ENCODE measurements around the gene TEKT2.
A peak's percentile ranks its signal among the peaks of the same experiment; 100 is the strongest.

TEKT2 gene

GRCh38 chr1:36096500-36097432, 12.9 kb downstream of the TEKT2 start:
- TF ChIP-seq CTCF (conservative IDR thresholded peaks at IDR 0.05; ENCODE audit: low read depth, low read length): peak; percentile 54
- DNase-seq (ENCODE audit: low read depth): no peak
- no peak overlapping the region for H3K4me3 ChIP-seq (ENCODE audit: low read length)

DNA sequence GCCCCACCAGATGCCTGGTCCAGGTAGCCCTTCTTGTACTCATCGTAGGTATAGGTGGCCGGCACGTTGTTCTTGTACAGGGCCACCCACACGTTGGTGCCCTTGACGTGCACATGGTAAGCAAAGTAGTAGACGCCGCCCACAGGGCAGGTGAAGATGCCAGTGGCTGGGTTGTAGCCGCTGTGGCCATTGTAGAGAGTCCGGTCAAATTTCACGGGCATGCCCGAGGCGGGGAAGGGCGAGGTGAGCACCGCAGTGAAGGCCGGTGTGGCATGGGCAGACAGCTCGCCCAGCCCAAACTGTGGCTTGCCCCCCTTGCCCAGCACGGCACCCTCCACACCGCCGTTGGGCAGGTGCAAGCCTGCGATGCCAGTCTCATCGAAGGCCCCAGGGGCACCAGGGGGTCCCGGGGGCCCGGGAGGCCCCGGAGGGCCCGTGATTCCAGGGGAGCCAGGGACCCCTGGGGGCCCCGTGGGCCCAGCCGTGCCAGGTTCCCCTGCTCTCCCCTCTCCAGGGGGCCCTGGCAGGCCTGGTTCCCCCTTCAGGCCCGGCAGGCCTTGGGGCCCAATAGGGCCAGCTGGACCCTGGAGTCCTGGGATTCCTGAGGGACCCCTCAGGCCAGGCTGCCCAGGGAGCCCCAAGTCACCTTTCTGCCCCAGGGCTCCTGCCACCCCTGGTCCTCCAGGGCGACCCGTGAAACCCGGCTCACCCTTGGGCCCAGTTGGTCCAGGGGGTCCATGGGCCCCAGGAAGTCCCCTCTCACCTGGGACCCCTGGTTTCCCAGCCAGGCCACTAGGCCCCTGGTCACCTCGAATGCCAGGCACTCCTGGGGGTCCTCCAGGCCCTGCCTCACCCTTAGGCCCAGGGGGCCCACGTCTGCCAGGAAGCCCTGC, 14.0 kb downstream of the TEKT2 start:
- no peak overlapping the region for H3K4me3 ChIP-seq (ENCODE audit: low read length)
- DNase-seq (ENCODE audit: low read depth): no peak
- no peak for TF ChIP-seq CTCF (conservative IDR thresholded peaks at IDR 0.05; ENCODE audit: low read depth, low read length)

DNA sequence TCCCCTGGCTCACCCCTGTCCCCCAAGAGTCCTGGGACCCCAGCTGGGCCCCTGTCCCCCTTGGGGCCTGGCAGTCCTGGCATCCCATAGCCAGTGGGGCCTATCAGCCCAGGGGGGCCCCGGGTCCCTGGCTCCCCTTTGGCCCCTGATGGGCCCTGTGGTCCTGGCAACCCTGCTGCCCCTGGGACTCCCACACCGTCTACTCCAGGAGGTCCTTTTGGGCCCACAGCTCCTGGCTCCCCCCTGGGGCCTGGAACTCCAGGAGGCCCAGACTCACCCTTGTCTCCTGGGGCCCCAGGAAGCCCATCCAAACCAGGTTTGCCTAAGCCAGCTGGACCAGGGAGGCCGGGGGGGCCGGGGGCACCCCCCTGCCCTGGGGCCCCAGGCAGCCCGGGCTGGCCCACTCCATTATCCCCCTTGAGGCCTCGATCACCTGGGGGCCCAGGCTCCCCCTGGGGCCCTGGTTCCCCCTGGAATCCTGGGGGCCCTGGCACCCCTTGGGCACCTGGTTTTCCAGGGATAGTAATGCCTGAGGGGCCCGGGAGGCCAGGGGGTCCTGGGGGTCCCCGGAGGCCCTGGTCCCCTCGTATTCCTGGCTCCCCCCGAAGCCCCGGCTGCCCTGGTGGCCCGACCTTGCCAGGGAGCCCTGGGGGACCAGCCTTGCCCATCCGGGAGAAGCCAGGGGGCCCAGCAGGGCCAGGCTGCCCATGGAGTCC, 14.9 kb downstream of the TEKT2 start:
- no peak overlapping the region for H3K4me3 ChIP-seq (ENCODE audit: low read length)
- TF ChIP-seq CTCF (conservative IDR thresholded peaks at IDR 0.05; ENCODE audit: low read depth, low read length): no peak
- DNase-seq (ENCODE audit: low read depth): no peak

GRCh38 chr1:36099681-36100341, 15.9 kb downstream of the TEKT2 start:
- no peak for DNase-seq (ENCODE audit: low read depth)
- TF ChIP-seq CTCF (conservative IDR thresholded peaks at IDR 0.05; ENCODE audit: low read depth, low read length): peak; percentile 87

DNA sequence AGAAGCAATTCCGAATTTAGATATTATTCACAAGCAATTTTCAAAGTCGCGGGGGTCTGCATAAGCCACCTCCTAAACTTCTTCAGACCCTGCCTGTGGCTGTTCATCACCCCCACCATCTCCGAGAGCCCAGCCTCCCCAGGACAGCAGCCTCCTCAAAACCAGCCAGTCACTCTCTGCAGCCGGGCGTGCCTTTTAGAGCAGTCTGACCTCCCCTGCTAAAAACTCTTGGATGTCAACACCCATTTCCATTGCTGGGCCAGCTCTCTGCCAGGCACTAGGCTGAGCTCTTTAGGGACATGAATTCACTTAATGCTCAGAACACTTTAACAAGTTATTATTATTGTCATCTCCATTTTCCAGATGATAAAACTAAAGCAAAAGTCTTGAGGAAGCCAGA, 16.5 kb downstream of the TEKT2 start:
- H3K4me3 ChIP-seq (ENCODE audit: low read length): no peak overlapping the region
- TF ChIP-seq CTCF (conservative IDR thresholded peaks at IDR 0.05; ENCODE audit: low read depth, low read length): no peak
- DNase-seq (ENCODE audit: low read depth): no peak

More at GRCh38 chr1:36099681-36100341, 15.9 kb downstream of the TEKT2 start:
- no peak overlapping the region for H3K4me3 ChIP-seq (ENCODE audit: low read length)

- no peak for DNase-seq (ENCODE audit: low read depth)
- H3K4me3 ChIP-seq (ENCODE audit: low read length): no peak overlapping the region
- no peak for TF ChIP-seq CTCF (conservative IDR thresholded peaks at IDR 0.05; ENCODE audit: low read depth, low read length)
These were observed 17.7 kb downstream of the TEKT2 start for GRCh38 chr1:36101546-36101945.

Measured in retinal pigment epithelial cell (primary cell).